NCI-H1092 (cell line): Measurements from ENCODE around the gene DNAH7.

Source experiments
- DNase-seq: peaks from one replicate; lab custom pipeline; 2025; lab: John Stamatoyannopoulos, UW

DNAH7 gene

DNA sequence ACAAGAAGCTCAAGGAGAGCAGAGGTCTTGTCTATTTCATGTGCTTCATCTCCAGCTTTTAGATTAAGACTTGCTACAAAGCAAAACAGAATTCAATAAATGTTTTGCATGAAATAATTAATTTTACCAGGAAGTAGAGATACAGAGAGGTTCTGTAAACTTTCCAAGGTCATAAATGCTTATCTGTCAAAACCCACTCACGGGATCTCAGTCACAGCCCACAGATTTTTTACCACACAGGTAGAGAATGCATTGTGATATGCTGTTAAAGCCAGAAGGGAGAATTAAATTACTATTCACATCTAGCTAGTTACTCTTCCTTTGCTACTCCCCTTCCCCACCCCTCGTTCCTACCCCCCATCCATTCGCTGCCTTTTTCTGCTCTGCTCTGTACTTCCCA, 205.5 kb downstream of the DNAH7 start:
- no peak for DNase-seq

DNA sequence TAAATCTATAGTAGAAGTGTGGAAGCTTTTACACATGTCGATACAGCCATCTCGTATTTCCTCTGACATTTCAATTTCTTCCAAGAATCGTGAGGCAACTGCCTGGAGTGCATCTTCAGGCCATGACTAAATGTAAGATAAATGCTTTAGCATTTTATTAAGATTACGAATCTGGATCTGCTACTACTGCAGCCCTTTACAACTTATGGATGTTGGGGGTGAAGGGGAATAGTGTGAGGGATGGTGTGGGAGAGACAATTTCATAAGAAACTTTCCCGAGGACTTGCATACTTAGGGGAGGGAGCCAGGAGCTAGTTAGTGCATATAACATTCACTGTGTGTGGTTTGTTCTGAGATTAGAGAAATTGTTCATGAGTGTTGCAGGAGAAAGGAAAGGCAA, 206.8 kb downstream of the DNAH7 start:
- DNase-seq = no peak

DNA sequence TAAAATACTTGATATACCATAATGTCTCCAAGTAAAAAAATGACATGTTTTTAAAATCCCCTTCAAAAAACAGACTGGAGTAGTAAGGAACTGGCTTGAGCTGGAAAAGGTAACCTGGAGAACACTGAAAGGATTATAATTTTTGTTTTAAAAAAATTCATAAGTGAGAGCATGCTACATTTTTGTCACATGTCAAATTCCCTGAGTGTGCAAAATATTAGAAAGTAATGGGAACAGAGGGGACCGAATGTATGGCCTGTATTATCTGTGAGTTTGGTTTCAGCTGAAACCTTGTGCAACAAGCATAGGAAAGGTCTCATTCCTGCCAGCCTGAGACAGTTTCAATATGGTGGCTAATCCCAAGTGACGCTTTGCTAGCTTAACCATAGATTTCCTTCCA, 209.1 kb downstream of the DNAH7 start:
- DNase-seq = no peak

DNA sequence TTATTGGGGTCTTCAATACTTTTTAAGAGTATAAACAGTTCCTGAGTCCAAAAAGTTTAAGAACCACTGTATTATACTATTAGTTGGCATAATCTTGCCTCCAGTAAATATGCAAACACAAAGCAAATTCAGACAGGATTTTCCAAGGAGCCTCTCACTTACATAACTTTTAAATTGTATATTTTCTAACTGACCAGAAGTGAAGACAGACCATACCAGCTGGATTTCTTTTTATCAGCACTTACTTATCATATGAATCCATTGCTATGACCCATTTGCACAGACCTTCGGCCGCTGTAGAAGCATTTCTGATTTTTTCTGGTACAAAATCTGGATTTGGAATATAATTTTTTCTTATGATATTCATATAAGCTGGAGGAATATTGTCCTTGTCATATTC, 211.5 kb downstream of the DNAH7 start:
- no peak for DNase-seq

DNA sequence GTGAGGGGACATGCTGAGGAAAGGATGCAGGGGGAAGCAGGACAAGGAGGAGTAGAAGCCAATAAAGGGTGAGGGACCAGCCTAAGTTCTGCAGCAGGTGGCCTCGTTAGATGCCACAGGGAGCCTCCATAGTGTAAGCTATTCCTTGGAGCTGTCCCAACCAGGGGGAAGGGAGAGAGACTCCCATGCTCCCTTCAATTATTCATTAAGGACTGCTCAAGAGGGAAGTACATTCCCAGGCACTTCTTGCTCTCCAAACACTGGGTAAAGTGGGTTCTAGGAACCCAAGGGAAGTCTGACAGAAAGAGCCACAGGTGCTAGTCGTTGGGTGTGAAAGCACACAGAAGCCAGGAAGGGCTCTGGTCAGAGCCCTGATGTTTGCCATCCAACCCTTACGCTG, 217.9 kb downstream of the DNAH7 start:
- no peak for DNase-seq

DNA sequence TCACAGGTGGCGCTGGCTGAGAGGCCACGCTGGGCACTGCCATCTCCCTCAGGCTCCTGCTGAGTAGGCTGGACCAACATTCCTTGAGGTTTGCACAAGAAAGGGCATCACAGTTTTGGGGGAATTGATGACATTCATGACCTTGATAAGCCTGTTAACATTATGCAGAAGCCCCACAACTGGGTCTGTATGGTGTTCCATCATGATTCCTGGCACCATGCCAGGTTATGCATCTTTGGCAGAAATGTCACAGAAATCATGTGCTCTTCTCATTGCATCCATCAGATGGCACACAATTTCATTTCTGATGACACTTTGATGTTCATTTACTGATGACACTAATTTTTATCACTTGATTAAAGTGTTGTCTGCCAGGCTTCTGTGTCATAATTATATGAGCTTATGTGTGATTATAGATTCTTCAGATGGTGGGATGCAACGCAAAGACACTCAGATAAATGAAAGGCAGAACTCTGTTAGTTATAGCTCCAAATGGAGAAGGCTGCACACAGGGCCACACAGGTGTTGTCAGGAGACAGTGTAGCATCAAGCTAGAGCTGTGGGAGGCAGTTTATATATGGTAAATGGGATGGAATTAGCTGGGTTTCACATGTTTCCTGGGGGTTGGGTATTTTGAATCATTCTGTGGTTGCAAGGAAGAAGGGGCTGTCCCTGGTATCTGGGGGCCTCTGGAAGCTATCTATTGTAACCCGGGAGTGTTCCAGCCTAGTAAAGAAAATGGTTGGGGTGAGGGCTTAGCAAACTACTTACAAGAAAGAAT, 220.3 kb downstream of the DNAH7 start:
- no peak for DNase-seq

DNA sequence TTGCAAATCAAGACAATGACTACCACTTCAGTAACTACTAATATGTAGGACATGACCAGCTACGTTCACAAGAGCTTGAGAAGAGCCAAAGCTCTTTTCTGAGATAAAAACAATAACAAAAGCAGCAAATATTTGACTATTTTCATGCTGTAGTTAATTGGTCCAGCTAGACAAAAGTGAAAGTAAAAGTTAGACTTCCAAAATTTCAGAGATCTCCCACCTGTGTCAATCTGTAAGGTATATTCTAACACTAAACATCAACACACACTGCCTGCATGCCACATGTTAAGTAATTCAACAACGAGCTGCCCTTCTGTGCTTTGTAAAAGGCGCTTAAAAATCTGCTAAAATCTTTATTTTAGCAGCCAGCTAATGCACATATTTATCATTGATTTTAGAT, 225.7 kb downstream of the DNAH7 start:
- no peak for DNase-seq

DNA sequence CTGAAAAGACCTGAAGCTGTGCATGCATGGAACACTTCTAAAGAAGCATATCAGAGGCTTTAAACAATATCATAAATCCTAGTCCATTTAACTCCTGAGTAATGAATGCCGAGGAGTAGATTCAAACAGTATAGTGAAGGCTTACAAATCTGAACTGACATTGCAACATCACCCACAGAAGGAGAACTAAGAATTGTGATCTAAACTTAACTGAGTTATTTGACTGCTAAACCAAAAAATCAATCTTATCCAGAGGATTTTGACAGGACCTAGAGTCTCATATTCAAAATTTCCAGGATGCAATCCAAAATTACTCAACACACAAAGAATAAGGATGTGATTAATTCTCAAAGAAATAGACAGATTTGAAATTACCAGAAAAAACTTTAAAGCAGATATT, 230.6 kb downstream of the DNAH7 start:
- no peak for DNase-seq

DNA sequence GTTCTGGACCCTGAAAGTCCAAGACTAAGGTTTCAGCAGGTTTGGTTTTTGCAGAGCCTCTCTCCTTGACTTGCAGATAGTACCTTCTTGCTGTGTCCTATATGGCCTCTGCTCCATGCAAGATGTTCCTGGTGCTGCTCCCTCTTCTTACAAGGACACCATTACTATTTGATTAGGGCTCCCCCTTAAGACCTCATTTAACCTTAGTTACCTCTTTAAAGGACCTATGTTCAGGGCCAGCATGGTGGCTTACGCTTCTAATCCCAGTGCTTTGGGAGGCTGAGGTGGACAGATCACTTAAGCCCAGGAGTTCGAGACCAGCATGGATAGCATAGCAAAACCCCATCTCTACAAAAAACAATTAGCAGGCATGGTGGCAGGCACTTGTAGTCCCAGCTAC, 232.6 kb downstream of the DNAH7 start:
- DNase-seq = no peak

DNA sequence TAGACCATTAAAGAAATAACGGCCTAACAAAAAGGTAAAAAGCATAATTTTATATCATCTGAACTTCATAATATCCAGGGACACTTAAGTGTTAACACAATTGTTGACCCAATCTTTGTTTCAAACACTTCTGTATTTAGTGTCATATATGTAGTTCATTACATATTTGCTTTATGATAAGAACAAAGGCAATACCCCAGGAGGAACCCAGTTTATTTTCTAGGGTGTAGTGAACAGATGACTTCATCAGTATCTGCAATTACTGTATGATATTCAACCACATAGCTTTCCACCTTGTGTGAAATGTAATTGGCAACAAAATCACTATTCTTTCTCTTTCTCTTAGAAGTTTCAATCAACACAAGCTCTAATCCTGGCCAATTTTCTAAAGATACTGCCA, 233.8 kb downstream of the DNAH7 start:
- no peak for DNase-seq

DNA sequence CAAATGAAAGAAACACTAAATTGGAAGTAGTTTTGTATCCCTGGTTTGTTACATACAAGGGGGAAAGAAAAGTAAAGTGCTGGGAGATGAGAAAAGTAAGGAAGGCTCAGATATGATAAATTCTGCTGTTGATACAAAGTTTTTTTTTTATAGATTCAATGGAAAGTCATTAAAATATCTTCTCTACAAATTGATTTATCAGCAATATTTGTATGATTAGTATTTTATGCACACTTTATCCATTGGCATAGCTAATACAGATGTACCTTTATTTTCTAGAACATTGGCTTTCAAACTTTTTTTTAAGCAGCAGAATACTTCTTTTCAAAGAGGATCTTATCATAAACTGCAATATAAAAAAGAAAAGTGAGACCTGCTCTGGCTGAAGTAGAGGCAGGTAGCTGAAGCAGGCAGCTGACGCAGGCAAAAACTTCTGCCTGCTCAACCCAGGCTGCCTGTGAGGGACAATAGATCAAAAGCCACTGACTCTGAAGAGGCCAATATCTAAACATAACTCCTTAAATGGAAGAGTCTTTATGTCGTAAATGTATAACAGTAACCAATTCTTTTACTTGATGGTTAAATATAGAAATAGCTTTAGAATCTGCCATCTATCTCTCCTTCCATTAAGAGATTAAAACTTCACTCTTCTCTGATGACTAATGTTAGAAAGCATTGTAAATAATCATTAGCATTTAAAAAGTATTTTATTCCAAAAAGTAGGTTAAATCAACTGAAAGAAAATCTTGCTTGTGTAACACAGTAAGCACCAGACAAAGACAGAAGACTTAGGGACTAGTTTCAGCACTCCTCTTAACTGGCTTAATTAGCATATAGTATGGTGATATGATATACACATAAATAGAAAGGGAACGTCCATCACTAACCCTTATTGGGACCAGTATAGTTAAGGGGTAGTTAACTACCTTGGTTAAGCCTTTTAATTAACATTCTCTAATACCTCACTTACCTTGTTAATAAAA, 237.4 kb downstream of the DNAH7 start:
- DNase-seq = no peak

DNA sequence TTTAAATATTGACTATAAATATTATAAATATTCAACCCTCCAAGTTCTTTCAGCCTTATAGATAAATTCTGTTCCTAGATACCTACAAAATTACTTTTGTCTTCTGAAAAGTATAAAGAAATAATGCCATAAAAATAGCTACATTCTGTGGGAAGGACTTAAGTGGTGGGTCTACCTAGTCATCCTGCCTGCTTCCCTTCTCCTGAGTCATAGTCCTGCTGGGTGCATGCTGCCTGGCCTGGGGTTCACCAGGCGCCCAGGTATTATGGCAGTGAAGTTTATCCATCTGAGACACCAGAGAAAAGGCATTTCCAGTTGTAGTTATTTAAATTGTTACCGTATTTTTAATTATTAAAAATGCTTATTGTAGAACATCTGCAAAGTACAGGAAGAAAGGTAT, 244.2 kb downstream of the DNAH7 start:
- no peak for DNase-seq

DNA sequence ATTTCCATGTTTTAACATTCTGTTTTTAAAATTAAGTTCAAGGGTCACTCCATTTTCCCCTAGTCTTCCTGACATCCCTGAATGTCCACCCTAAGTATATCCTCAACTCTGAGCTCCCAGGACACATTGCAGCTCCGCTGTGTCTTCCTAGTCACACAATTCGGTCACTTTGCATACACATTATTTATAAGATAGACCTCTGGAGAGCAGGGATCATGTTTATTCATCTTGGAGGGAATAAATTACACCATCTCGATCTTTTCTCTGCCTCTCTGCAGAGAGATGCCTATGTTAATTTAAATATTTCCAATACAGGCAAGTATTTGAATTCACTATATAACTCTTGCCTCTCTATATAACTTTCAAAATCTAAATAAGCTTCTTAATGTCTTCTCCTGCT, 245.4 kb downstream of the DNAH7 start:
- DNase-seq = no peak

DNA sequence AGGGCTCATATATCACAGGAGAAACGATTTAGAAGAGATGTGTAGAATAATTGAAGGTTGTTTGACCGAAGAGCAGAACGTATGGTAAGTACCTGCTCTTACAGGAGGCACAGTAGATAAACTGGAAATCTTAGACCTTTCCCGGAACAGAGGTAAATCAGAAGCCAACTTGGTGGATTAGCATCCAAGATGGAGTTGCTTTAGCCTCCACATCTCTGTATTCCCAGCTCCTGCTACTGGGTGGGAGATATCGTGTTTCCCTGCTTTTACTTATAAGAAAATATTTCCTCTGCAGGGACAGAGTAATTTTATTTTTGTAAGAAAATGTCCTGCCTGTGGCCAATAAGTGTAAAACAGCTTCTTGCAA, 247.1 kb downstream of the DNAH7 start:
- DNase-seq = no peak

DNA sequence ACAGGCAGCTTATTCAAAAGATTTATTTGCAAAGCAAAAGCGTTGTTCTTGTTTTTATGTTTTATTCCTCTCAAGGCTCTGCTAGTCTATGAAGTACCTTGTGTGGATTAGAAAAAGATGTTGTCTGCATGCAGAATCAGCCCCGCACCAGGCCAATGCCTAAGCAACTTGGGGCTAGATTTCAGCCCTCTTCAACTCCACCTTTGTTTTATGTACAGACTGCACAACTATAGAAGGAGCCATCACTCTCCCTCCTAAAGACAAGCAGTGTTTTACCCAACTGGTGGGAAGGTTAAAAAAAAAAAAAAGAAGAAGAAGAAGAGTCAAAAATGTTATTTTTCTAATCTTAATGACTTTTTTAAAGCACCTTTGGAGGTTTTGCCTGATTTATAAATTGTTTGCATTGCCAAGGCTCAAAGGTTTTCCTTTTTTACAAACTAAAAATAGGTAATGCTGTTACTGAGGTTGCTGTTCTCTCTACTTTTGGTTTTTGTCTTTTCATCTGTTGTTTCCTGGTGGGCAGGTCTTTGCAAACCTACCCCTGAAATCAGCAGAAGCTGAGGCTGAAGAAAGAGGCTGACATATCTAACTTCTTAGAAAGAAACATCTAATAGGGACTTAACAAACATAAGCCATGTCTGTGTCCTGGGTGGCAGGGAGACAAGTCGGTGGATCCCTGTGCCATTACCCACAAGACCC, 247.6 kb downstream of the DNAH7 start:
- no peak for DNase-seq

DNA sequence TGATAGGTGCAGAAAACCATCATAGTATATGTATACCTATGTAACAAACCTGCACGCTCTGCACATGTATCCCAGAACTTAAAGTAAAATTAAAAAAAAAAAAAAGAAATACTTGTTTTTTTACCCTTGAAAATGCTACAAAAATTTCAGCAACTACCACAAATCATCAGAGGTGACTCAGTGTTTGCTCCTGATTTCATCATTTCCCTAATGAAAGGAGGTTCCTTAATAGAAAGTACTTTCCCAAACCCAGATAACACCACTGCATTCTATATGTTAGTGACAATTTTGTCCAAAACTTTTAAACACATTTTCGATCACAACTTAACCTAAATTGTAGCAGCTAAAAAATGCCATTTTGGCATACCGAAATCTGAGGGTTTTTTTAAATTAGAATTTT, 248.3 kb downstream of the DNAH7 start:
- DNase-seq = no peak

DNA sequence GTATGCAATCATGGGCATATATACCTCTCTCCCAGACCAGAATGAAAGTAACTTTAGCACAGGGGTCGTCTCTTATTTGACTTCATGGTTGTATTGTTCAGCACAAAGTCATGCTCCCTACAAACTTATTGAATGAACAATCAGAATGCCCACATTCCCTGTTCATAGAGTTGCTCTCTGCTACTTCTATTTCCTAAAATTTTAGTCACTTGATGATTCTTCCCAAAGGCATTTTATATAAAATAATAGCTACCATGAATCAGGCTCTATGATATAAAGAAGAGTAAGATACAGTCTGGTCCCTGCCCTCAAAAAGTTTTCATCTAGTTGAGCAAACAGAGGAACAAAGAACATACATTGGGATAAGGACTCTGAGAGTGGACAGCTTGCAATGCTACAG, 249.4 kb downstream of the DNAH7 start:
- no peak for DNase-seq

DNA sequence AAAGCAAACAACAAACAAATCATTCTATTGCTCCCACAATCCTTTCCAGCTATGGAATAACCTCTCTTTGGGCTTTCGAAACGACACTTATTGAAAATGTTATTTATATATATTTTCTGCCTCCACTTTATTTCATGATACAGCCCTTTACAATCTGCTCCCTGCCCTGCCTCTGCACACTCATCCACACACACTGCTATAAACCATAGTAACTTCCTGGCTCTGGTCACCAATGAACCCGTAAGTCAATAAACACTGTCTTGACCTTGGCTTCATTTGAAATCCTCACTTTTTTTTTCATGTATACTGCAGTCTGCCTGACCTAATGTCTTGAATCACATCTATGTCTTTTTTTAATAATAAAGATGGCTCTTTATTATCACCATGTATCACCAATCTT, 250.1 kb downstream of the DNAH7 start:
- no peak for DNase-seq

DNA sequence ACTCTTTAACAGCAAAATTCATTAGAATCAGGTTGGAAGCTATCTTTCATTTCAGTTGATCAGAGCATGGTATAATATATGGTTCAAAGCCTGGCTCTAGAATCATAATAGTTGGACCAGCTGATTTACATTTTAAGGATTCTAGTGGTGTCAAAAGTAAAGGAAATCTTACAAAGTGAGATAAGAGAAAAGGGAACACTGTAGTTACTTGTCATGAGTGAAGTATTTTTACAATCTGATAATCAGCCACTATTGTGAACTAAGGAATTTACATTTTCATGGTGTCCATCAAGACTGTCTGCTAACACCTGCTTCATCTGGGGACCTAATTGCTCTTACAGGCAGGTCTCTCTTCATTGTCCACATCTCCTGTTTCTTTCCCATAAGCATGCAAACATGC, 250.5 kb downstream of the DNAH7 start:
- DNase-seq = no peak

DNA sequence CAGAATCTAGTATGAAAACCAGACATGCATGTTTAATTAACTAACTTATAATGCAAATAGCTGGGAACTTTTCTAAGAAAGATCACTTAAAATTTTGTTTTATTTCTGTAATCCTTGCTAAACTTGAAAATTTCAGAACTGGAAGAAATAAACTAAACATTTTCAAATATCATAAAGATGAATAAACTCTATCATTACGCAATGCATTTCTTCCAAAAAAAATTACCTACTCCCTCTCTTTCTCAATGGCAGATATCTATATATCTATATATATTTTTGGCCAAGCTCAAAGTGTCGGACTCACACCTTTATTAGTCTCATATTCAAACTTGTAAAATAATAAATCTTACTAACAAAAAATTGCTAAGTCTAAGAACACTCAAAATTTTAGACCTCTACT, 253.6 kb downstream of the DNAH7 start:
- DNase-seq = no peak

DNA sequence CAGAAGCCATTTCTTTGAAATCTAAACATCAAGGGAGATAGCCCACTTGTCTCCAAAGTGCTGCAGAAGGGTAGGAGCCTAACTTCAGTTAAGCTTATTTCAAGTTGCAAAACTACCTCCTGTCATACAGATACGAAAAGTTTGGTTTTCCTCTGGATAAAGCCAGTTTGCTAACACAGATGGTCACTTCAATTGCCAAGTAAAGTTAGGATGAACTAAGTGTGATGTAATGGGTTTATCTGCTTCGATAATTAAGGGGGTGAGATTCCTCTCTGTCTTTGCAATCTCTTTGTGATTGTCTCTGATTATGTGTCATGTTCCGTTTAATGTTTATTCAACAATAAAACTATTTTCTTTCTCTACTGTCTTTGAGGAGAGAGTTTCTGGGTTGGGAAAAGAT, 255.2 kb downstream of the DNAH7 start:
- no peak for DNase-seq

DNA sequence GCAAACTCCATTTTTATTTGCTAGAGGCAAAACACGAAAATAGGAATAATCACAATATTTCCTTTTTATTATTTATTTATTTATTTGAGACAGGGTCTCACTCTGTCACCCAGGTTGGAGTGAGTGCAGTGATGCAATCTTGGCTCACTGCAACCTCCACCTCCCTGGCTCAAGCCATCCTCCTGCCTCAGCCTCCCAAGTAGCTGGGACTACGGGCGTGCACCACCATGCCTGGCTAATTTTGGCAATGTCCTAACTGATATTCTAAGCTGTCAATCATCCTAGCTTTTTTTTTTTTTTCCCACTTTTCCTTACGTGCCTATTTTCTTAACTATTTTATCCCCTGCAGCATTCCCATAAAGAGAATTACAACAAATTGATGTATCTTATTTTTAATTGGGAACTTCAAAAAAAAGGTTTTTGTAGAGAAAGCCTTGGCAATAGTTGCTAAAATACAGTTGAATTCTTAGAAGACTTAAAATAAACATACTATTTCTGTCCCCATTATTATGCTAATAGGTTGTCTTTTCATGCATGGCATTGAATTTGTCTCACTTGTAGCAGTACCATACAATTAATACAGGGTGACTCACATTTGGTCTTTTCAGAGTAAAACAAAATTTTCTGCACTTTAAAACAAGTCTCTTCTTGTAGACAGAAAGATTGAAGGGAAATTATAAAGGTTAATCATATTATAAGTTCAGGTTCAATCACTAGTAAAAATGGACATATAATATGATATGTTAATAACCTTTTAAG, 258.1 kb downstream of the DNAH7 start:
- no peak for DNase-seq
